SK-N-MC (cell line): Measurements from ENCODE around the gene UBE2F.
"Not testable (repeated sequence)": the region's sequence is repeated elsewhere in the genome, so short reads cannot be mapped to it uniquely, and the experiment has no call there.

Experiments used
- DNase-seq: peaks from one replicate; pipeline ENCODE4 v3.0.0-alpha.2; 2011; ENCODE audit warnings: low read depth, low spot score
- H3K27ac ChIP-seq: fragments of 200-600 bp; sonication (generic); 2 replicates; pipeline ENCODE4 v1.5.1; 2016; ENCODE audit warnings: mixed run types
- H3K36me3 ChIP-seq: fragments of 200-600 bp; sonication (generic); 2 replicates; pipeline ENCODE4 v1.6.1; 2017; ENCODE audit warnings: antibody characterized with exemption, low read length, mixed read lengths; ENCODE audit not compliant: insufficient read depth
- H3K4me3 ChIP-seq: fragments of 200-600 bp; sonication (generic); 2 replicates; pipeline ENCODE4 v1.5.1; 2016
- H3K9ac ChIP-seq: fragments of 200-600 bp; sonication (generic); 2 replicates; pipeline ENCODE4 v1.8.0; 2017; ENCODE audit warnings: mixed run types, mixed read lengths; ENCODE audit not compliant: insufficient read length
- H3K9me3 ChIP-seq: fragments of 200-600 bp; sonication (generic); 2 replicates; pipeline ENCODE4 v1.6.1; 2017; ENCODE audit warnings: low read depth, mild to moderate bottlenecking, antibody characterized with exemption, low read length, moderate library complexity, mixed read lengths
- EZH2 ChIP-seq: fragments of 200-600 bp; sonication (generic); IDR thresholded peaks from one replicate; pipeline ENCODE4 v1.6.1; 2017; ENCODE audit warnings: antibody characterized with exemption
- FOXP2 ChIP-seq: optimal IDR thresholded peaks from 2 replicates; pipeline ENCODE3; 2011; ENCODE audit warnings: mild to moderate bottlenecking, moderate library complexity; ENCODE audit not compliant: insufficient read depth; ENCODE audit errors: extremely low read length, control extremely low read depth
- POLR2AphosphoS5 ChIP-seq: IDR thresholded peaks from 2 replicates; pipeline ENCODE4 v1.6.1; 2012; ENCODE audit warnings: mild to moderate bottlenecking, low read depth, low read length, borderline replicate concordance

Gene UBE2F

GRCh38 chr2:237980087-237980486, 13.3 kb downstream of the UBE2F start:
- Histone ChIP-seq H3K9me3 (no peaks in the 10 kb centered on the region), H3K36me3 (peaks cover 16% of the 10 kb centered on the region; the same call in 1 of the 2 replicates), H3K4me3 (no peak overlapping the region), H3K27ac (no peak overlapping the region), H3K9ac (no peak overlapping the region)
- no peak for TF ChIP-seq POLR2AphosphoS5
- TF ChIP-seq FOXP2 = no peak
- TF ChIP-seq EZH2 = no peak
- no peak for DNase-seq

- Histone ChIP-seq H3K9me3 (no peaks in the 10 kb centered on the region), H3K36me3 (peaks cover 20% of the 10 kb centered on the region; the same call in 1 of the 2 replicates), H3K9ac (no peak overlapping the region), H3K27ac (no peak overlapping the region), H3K4me3 (no peak overlapping the region)
- no peak for DNase-seq
- TF ChIP-seq FOXP2 (no peak), EZH2 (no peak), POLR2AphosphoS5 (no peak)
These were observed 13.9 kb downstream of the UBE2F start for GRCh38 chr2:237980751-237981150.

GRCh38 chr2:237981621-237982020, 14.8 kb downstream of the UBE2F start:
- peaks cover 22% of the 10 kb centered on the region for H3K36me3 ChIP-seq
- not testable (repeated sequence) for H3K27ac ChIP-seq, H3K9ac ChIP-seq, DNase-seq, H3K4me3 ChIP-seq, H3K9me3 ChIP-seq

GRCh38 chr2:237982039-237982725, 15.4 kb downstream of the UBE2F start:
- H3K36me3 ChIP-seq = peaks cover 24% of the 10 kb centered on the region
- TF ChIP-seq EZH2 (no peak), POLR2AphosphoS5 (no peak), FOXP2 (no peak)
- H3K9me3 ChIP-seq = no peaks in the 10 kb centered on the region
- H3K4me3 ChIP-seq = no peak overlapping the region
- H3K9ac ChIP-seq = no peak overlapping the region
- H3K27ac ChIP-seq = no peak overlapping the region
- DNase-seq = no peak

DNA sequence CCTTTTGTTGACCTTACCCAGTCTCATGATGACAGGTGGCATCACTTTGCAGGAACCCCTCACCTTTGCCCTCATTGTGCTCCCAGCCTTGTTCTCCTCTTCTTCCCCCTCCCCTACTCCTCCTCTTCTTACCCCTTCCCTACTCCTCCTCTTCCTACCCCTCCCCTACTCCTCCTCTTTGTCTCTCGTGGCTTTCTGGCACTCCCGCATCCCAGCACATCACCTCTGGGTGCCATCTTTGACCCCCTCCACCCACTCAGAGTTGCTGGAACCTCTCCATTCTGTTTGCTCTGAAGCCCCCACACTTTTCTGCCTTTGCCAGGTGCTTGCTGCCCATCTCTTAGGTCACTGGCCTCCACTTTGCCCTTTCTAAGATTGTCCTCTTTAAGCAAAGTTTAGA, 17.1 kb downstream of the UBE2F start:
- no peak for DNase-seq
- H3K4me3 ChIP-seq = no peak overlapping the region
- no peak overlapping the region for H3K27ac ChIP-seq
- H3K9me3 ChIP-seq = 0 out of 2 replicates have a peak, but pooled peaks cover 3% of the 10 kb centered on the region
- TF ChIP-seq EZH2 (no peak), FOXP2 (no peak), POLR2AphosphoS5 (no peak)
- peaks cover 30% of the 10 kb centered on the region for H3K36me3 ChIP-seq
- no peak overlapping the region for H3K9ac ChIP-seq

GRCh38 chr2:237987268-237987667, 20.5 kb downstream of the UBE2F start:
- no peak overlapping the region for H3K4me3 ChIP-seq
- no peak overlapping the region for H3K27ac ChIP-seq
- no peak for DNase-seq
- H3K9ac ChIP-seq = no peak overlapping the region
- TF ChIP-seq POLR2AphosphoS5 = no peak
- no peak for TF ChIP-seq FOXP2
- no peak for TF ChIP-seq EZH2
- 0 out of 2 replicates have a peak, but pooled peaks cover 3% of the 10 kb centered on the region for H3K9me3 ChIP-seq
- peaks cover 40% of the 10 kb centered on the region for H3K36me3 ChIP-seq

- TF ChIP-seq FOXP2 = no peak
- TF ChIP-seq EZH2 = no peak
- no peak for TF ChIP-seq POLR2AphosphoS5
- H3K9ac ChIP-seq = no peak overlapping the region
- DNase-seq = no peak
- no peak overlapping the region for H3K4me3 ChIP-seq
- H3K9me3 ChIP-seq = no peaks in the 10 kb centered on the region
- H3K27ac ChIP-seq = no peak overlapping the region
- peaks cover 39% of the 10 kb centered on the region for H3K36me3 ChIP-seq
These were observed 26.9 kb downstream of the UBE2F start for GRCh38 chr2:237993701-237994100.

- no peaks in the 10 kb centered on the region for H3K9me3 ChIP-seq
- H3K27ac ChIP-seq = no peak overlapping the region
- TF ChIP-seq FOXP2 (no peak), POLR2AphosphoS5 (no peak), EZH2 (no peak)
- no peak for DNase-seq
- H3K4me3 ChIP-seq = no peak overlapping the region
- H3K9ac ChIP-seq = no peak overlapping the region
- peaks cover 45% of the 10 kb centered on the region for H3K36me3 ChIP-seq
These were observed 28.2 kb downstream of the UBE2F start for GRCh38 chr2:237995036-237995435.

- Histone ChIP-seq H3K9ac (no peak overlapping the region), H3K9me3 (no peaks in the 10 kb centered on the region), H3K27ac (no peak overlapping the region), H3K36me3 (peaks cover 53% of the 10 kb centered on the region), H3K4me3 (no peak overlapping the region)
- DNase-seq = no peak
- TF ChIP-seq POLR2AphosphoS5 (no peak), FOXP2 (no peak), EZH2 (no peak)
These were observed 29.3 kb downstream of the UBE2F start for GRCh38 chr2:237996021-237996593.
